SU-DHL-6 (cell line): ENCODE data around the gene GLI3.

ENCODE experiments used
- H2AFZ ChIP-seq: fragments of 200-600 bp; sonication (generic); 2 replicates; pipeline ENCODE4 v1.6.1; 2014; ENCODE audit warnings: low read depth, mild to moderate bottlenecking, moderate library complexity, mixed read lengths, antibody characterized with exemption, low read length; ENCODE audit not compliant: severe bottlenecking
- H3F3A ChIP-seq: fragments of 200-600 bp; shearing (Covaris generic); 2 replicates; pipeline ENCODE4 v1.6.0; 2016; ENCODE audit warnings: antibody characterized with exemption, mild to moderate bottlenecking; ENCODE audit not compliant: insufficient read depth
- H3K27ac ChIP-seq: fragments of 200-600 bp; sonication (generic); 2 replicates; pipeline ENCODE4 v1.5.1; 2016; ENCODE audit warnings: low read depth, mild to moderate bottlenecking, low read length, moderate library complexity, mixed read lengths
- H3K27me3 ChIP-seq: fragments of 200-600 bp; sonication (generic), shearing (Covaris generic); 2 replicates; pipeline ENCODE4 v1.6.0; 2014; ENCODE audit warnings: mild to moderate bottlenecking, low read length
- H3K36me3 ChIP-seq: fragments of 200-600 bp; sonication (generic); 2 replicates; pipeline ENCODE4 v1.6.1; 2014; ENCODE audit warnings: mild to moderate bottlenecking, low read length, mixed read lengths
- H3K4me2 ChIP-seq: fragments of 300-600, 200-600 bp; shearing (Covaris generic), sonication (generic); 2 replicates; pipeline ENCODE4 v1.6.0; 2014; ENCODE audit warnings: low read length, low read depth, mild to moderate bottlenecking; ENCODE audit not compliant: poor library complexity, severe bottlenecking
- H3K4me3 ChIP-seq: fragments of 200-600 bp; sonication (generic); 2 replicates; pipeline ENCODE4 v1.5.1; 2014; ENCODE audit warnings: antibody characterized with exemption, low read length, mild to moderate bottlenecking, mixed read lengths; ENCODE audit not compliant: insufficient read depth, poor library complexity, severe bottlenecking
- H3K79me2 ChIP-seq: fragments of 200-600 bp; sonication (generic); 2 replicates; pipeline ENCODE4 v1.6.1; 2014; ENCODE audit warnings: mild to moderate bottlenecking, low read length, moderate library complexity; ENCODE audit not compliant: insufficient read depth
- H3K9ac ChIP-seq: fragments of 200-600 bp; sonication (generic); 2 replicates; pipeline ENCODE4 v1.7.0; 2014; ENCODE audit warnings: mild to moderate bottlenecking, low read length
- H3K9me2 ChIP-seq: fragments of 200-600 bp; sonication (generic); replicated peaks from 2 replicates; pipeline ENCODE4 v1.6.1; 2014; ENCODE audit warnings: low read length; ENCODE audit not compliant: insufficient read depth
- H3K9me3 ChIP-seq: fragments of 200-600 bp; sonication (generic); 2 replicates; pipeline ENCODE4 v1.6.1; 2014; ENCODE audit warnings: low read length, mixed read lengths; ENCODE audit not compliant: insufficient read depth
- H4K20me1 ChIP-seq: fragments of 200-600 bp; sonication (generic); 2 replicates; pipeline ENCODE4 v1.6.1; 2014; ENCODE audit warnings: low read depth, mild to moderate bottlenecking, antibody characterized with exemption, low read length, moderate library complexity, mixed read lengths
- EZH2phosphoT487 ChIP-seq: fragments of 200-600 bp; sonication (generic), shearing (Covaris generic); conservative IDR thresholded peaks from 2 replicates; pipeline ENCODE4 v1.6.1; 2018; ENCODE audit warnings: mild to moderate bottlenecking, antibody characterized with exemption, low read length, moderate library complexity, mixed read lengths
- TF ChIP-seq, protein P1 (sequence below): fragments of 200-600 bp; sonication (generic); IDR thresholded peaks from one replicate; pipeline ENCODE4 v1.5.1; 2017; ENCODE audit warnings: antibody characterized with exemption, mild to moderate bottlenecking, low read length, moderate library complexity; ENCODE audit not compliant: insufficient read depth, poor library complexity, severe bottlenecking

GLI3 gene

DNA sequence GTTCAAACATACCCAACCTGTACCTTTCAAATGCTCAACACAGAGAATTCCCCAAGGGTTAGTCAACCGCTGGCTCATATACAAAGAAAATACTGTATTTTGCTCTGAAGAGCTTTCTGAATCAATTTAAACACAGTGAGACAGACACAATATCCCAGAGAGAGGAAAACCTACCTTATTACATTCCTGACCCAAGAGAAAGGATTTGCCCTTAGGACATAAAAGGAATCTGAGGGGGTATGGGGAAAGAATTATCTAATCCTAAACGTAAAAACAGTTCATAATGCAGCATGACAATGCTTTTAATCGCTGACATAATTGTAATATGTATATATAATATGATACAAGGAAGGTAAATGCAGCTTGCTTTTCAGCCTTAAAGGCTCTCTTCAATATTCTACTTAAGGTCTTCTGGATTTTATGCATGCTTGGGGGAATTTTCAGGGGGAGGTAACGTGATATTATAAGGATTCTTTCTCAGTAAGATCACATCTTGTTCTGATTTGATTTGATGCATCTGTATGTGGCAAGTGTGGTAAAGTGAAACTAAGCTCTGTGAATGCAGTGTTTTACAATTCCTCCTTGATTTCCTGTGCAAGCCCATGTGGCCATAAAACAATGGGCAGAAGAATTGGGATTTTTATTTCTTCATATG, 240.5 kb downstream of the GLI3 start:
- no peak overlapping the region for H3K27ac ChIP-seq

DNA sequence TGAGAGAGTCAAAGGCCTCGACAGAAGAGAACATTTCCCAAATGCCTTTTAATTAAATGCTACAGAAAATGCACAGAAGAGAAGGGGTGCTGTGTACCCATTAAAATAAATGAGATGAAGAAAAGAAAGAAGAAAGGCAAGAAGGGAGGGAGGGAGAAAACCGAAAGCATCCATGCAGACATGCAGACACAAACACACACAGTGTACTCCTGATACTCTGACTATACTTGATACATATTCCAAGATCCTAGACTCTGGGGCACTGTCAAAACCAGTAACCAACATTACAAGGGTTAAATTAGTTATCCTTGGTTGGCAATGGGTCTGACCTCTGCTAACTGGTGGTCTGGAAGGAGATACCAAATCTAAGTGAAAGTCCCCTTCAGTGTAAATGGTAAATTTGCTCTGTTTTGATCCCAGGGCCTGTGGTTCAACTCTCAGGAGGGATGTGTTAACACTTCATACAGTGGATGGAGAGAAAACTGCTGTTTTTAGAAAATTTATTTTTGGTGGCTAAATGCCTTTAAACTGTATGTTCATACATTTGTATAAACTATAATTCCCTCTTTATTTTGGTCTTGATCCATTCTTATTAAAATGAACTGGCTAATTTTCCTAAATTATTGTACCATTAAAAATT, 241.3 kb downstream of the GLI3 start:
- Histone ChIP-seq H3K27ac (no peak overlapping the region), H2AFZ (no peak overlapping the region), H3K4me2 (no peak overlapping the region), H3K9me2 (no peaks in the 10 kb centered on the region), H3K27me3 (no peaks in the 10 kb centered on the region), H3K4me3 (no peak overlapping the region), H3F3A (no peaks in the 10 kb centered on the region), H3K36me3 (no peaks in the 10 kb centered on the region), H3K9ac (no peak overlapping the region), H3K79me2 (no peaks in the 10 kb centered on the region), H3K9me3 (no peaks in the 10 kb centered on the region), H4K20me1 (no peaks in the 10 kb centered on the region)
- TF ChIP-seq, protein P1, sequence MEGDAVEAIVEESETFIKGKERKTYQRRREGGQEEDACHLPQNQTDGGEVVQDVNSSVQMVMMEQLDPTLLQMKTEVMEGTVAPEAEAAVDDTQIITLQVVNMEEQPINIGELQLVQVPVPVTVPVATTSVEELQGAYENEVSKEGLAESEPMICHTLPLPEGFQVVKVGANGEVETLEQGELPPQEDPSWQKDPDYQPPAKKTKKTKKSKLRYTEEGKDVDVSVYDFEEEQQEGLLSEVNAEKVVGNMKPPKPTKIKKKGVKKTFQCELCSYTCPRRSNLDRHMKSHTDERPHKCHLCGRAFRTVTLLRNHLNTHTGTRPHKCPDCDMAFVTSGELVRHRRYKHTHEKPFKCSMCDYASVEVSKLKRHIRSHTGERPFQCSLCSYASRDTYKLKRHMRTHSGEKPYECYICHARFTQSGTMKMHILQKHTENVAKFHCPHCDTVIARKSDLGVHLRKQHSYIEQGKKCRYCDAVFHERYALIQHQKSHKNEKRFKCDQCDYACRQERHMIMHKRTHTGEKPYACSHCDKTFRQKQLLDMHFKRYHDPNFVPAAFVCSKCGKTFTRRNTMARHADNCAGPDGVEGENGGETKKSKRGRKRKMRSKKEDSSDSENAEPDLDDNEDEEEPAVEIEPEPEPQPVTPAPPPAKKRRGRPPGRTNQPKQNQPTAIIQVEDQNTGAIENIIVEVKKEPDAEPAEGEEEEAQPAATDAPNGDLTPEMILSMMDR: no peak
- no peak for TF ChIP-seq EZH2phosphoT487

More for the DNA sequence above, 240.5 kb downstream of the GLI3 start:
- Histone ChIP-seq H3K27me3 (no peaks in the 10 kb centered on the region), H3K9me3 (no peaks in the 10 kb centered on the region), H3K4me2 (no peak overlapping the region), H3K9ac (no peak overlapping the region), H2AFZ (no peak overlapping the region), H3K4me3 (no peak overlapping the region), H4K20me1 (no peaks in the 10 kb centered on the region), H3K36me3 (no peaks in the 10 kb centered on the region), H3K79me2 (no peaks in the 10 kb centered on the region), H3F3A (no peaks in the 10 kb centered on the region), H3K9me2 (no peaks in the 10 kb centered on the region)
- no peak for TF ChIP-seq EZH2phosphoT487
- TF ChIP-seq, protein P1: no peak

GRCh38 chr7:41994746-41995110, 242.3 kb downstream of the GLI3 start:
- TF ChIP-seq EZH2phosphoT487: no peak
- TF ChIP-seq, protein P1: no peak
- H3K9me3 ChIP-seq: no peaks in the 10 kb centered on the region
- no peak overlapping the region for H3K9ac ChIP-seq
- no peaks in the 10 kb centered on the region for H3F3A ChIP-seq
- H3K36me3 ChIP-seq: no peaks in the 10 kb centered on the region
- no peak overlapping the region for H3K4me2 ChIP-seq
- H4K20me1 ChIP-seq: no peaks in the 10 kb centered on the region
- no peak overlapping the region for H3K27ac ChIP-seq
- H3K79me2 ChIP-seq: no peaks in the 10 kb centered on the region
- no peak overlapping the region for H3K4me3 ChIP-seq
- no peak overlapping the region for H2AFZ ChIP-seq
- no peaks in the 10 kb centered on the region for H3K27me3 ChIP-seq
- no peaks in the 10 kb centered on the region for H3K9me2 ChIP-seq
